Ureter (tissue), 1 donor: Measurements from ENCODE around the gene ZNF565. TPM values are rescaled to one million over a fixed set of nuclear protein-coding genes. Genes with fewer than 3 reads are reported as not detected.
A peak's percentile ranks its signal among the peaks of the same experiment; 100 is the strongest.
"Not testable (repeated sequence)": the region's sequence is repeated elsewhere in the genome, so short reads cannot be mapped to it uniquely, and the experiment has no call there.

Experiments
- DNase-seq: peaks from one replicate; pipeline ENCODE4 v3.0.0-alpha.2; 2020; ENCODE audit warnings: low spot score
- total RNA-seq: library from RNA; stranded (reverse); gene quantifications from one replicate; pipeline ENCODE4 v1.2.4, GENCODE V29; 2023
- donor health status: DM: yes; HTN: yes; CAD: no.

Gene ZNF565
- total RNA-seq, 1 donor from 2014 or later, result 7.5 TPM

- no peak for DNase-seq
These were observed 1.6 kb downstream of the ZNF565 start for GRCh38 chr19:36212895-36213294.

GRCh38 chr19:36210497-36210896 is 4.0 kb downstream of the ZNF565 start:
- DNase-seq, result no peak

GRCh38 chr19:36209372-36209771 is 5.1 kb downstream of the ZNF565 start:
- no peak for DNase-seq

- DNase-seq, result no peak
These were observed 6.7 kb downstream of the ZNF565 start for GRCh38 chr19:36207605-36208252.

- no peak for DNase-seq
These were observed 11.2 kb downstream of the ZNF565 start for GRCh38 chr19:36203293-36203692.

- DNase-seq, result no peak
These were observed 12.8 kb downstream of the ZNF565 start for GRCh38 chr19:36201684-36202083.

- no peak for DNase-seq
These were observed 16.3 kb downstream of the ZNF565 start for GRCh38 chr19:36198119-36198518.

- no peak for DNase-seq
These were observed 18.2 kb downstream of the ZNF565 start for GRCh38 chr19:36196249-36196648.

GRCh38 chr19:36186722-36187121 is 27.7 kb downstream of the ZNF565 start:
- not testable (repeated sequence) for DNase-seq

- no peak for DNase-seq
These were observed 31.2 kb downstream of the ZNF565 start for GRCh38 chr19:36183245-36183628.

GRCh38 chr19:36182612-36183244 is 31.7 kb downstream of the ZNF565 start:
- no peak for DNase-seq

- DNase-seq, result not testable (repeated sequence)
These were observed 35.4 kb downstream of the ZNF565 start for GRCh38 chr19:36179077-36179476.

- DNase-seq, result not testable (repeated sequence)
These were observed 40.6 kb downstream of the ZNF565 start for GRCh38 chr19:36173846-36174245.

- no peak for DNase-seq
These were observed 41.6 kb downstream of the ZNF565 start for GRCh38 chr19:36172852-36173251.

- DNase-seq, result no peak
These were observed 45.2 kb downstream of the ZNF565 start for GRCh38 chr19:36169084-36169760.

GRCh38 chr19:36163813-36164212 is 50.7 kb downstream of the ZNF565 start:
- no peak for DNase-seq

GRCh38 chr19:36160821-36161596 is 53.5 kb downstream of the ZNF565 start:
- no peak for DNase-seq

GRCh38 chr19:36153126-36153525 is 61.3 kb downstream of the ZNF565 start:
- no peak for DNase-seq

- peak; percentile 68 for DNase-seq
These were observed 61.9 kb downstream of the ZNF565 start, which contains the start of gene COX7A1 for GRCh38 chr19:36152352-36153091. Gene COX7A1, minus strand, starts transcription at chr19:36152447. Its CDS starts 40 bp downstream, at chr19:36152407.

GRCh38 chr19:36152019-36152351 is 62.5 kb downstream of the ZNF565 start:
- DNase-seq, result no peak
